ENCODE results near the gene TBC1D10A.

The TBC1D10A gene

GRCh38 chr22:30312053-30312452, 14.7 kb downstream of the TBC1D10A start:
- H3K4me3 ChIP-seq (ENCODE audit: low read depth in 1 of 5, low read length in 5 of 5) = no peak overlapping the region
- no peak overlapping the region for H3K9ac ChIP-seq (ENCODE audit: low read length in 5 of 5)
- H3K27ac ChIP-seq (ENCODE audit: low read depth, low read length) = peak overlapping the region; percentile 93
- H3K36me3 ChIP-seq (ENCODE audit: control insufficient read depth in 5 of 5, insufficient read depth in 5 of 5, low read length in 5 of 5) = peaks cover 0 to 11% (median 0%) of the 10 kb centered on the region in 5 donors
- peaks cover 34 to 92% (median 83%) of the 10 kb centered on the region in 5 donors for H3K4me1 ChIP-seq (ENCODE audit: control insufficient read depth in 5 of 5, insufficient read depth in 5 of 5, low read length in 5 of 5)
- no peaks in the 10 kb centered on the region for H3K27me3 ChIP-seq (ENCODE audit: control insufficient read depth in 5 of 5, insufficient read depth in 4 of 5, low read length in 5 of 5)
- no peaks in the 10 kb centered on the region for H3K9me3 ChIP-seq (ENCODE audit: control insufficient read depth in 5 of 5, low read length in 5 of 5)

GRCh38 chr22:30310881-30311771, 15.6 kb downstream of the TBC1D10A start:
- Histone ChIP-seq H3K27me3 (ENCODE audit: control insufficient read depth in 5 of 5, insufficient read depth in 4 of 5, low read length in 5 of 5) (no peaks in the 10 kb centered on the region), H3K36me3 (ENCODE audit: control insufficient read depth in 5 of 5, insufficient read depth in 5 of 5, low read length in 5 of 5) (peaks cover 0 to 7% (median 0%) of the 10 kb centered on the region in 5 donors), H3K9me3 (ENCODE audit: control insufficient read depth in 5 of 5, low read length in 5 of 5) (no peaks in the 10 kb centered on the region), H3K4me1 (ENCODE audit: control insufficient read depth in 5 of 5, insufficient read depth in 5 of 5, low read length in 5 of 5) (peaks cover 40 to 92% (median 86%) of the 10 kb centered on the region in 5 donors), H3K4me3 (ENCODE audit: low read depth in 1 of 5, low read length in 5 of 5) (peak overlapping the region; percentile 3 to 45 (median 11)), H3K9ac (ENCODE audit: low read length in 5 of 5) (peak overlapping the region in 4 of 5 donors; percentile 16 to 57 (median 54)), H3K27ac (ENCODE audit: low read depth, low read length) (peak overlapping the region; percentile 93)

GRCh38 chr22:30309951-30310741, 16.6 kb downstream of the TBC1D10A start:
- Histone ChIP-seq H3K27me3 (ENCODE audit: control insufficient read depth in 5 of 5, insufficient read depth in 4 of 5, low read length in 5 of 5) (no peaks in the 10 kb centered on the region), H3K4me3 (ENCODE audit: low read depth in 1 of 5, low read length in 5 of 5) (peak overlapping the region in 1 of 5 donors; percentile 45), H3K36me3 (ENCODE audit: control insufficient read depth in 5 of 5, insufficient read depth in 5 of 5, low read length in 5 of 5) (peaks cover 0 to 3% (median 0%) of the 10 kb centered on the region in 5 donors), H3K9me3 (ENCODE audit: control insufficient read depth in 5 of 5, low read length in 5 of 5) (no peaks in the 10 kb centered on the region), H3K4me1 (ENCODE audit: control insufficient read depth in 5 of 5, insufficient read depth in 5 of 5, low read length in 5 of 5) (peaks cover 48 to 93% (median 88%) of the 10 kb centered on the region in 5 donors), H3K27ac (ENCODE audit: low read depth, low read length) (peak overlapping the region; percentile 93), H3K9ac (ENCODE audit: low read length in 5 of 5) (peak overlapping the region in 3 of 5 donors; percentile 54 to 78 (median 57))

GRCh38 chr22:30308518-30309230, 18.1 kb downstream of the TBC1D10A start:
- Histone ChIP-seq H3K9ac (ENCODE audit: low read length in 5 of 5) (peak overlapping the region in 3 of 5 donors; percentile 1 to 26 (median 6)), H3K27ac (ENCODE audit: low read depth, low read length) (peak overlapping the region; percentile 93), H3K4me1 (ENCODE audit: control insufficient read depth in 5 of 5, insufficient read depth in 5 of 5, low read length in 5 of 5) (peaks cover 61 to 96% (median 95%) of the 10 kb centered on the region in 5 donors), H3K4me3 (ENCODE audit: low read depth in 1 of 5, low read length in 5 of 5) (peak overlapping the region in 1 of 5 donors; percentile 13), H3K9me3 (ENCODE audit: control insufficient read depth in 5 of 5, low read length in 5 of 5) (no peaks in the 10 kb centered on the region), H3K27me3 (ENCODE audit: control insufficient read depth in 5 of 5, insufficient read depth in 4 of 5, low read length in 5 of 5) (no peaks in the 10 kb centered on the region), H3K36me3 (ENCODE audit: control insufficient read depth in 5 of 5, insufficient read depth in 5 of 5, low read length in 5 of 5) (peaks cover 0 to 4% (median under 1%) of the 10 kb centered on the region in 5 donors)

- no peaks in the 10 kb centered on the region for H3K27me3 ChIP-seq (ENCODE audit: control insufficient read depth in 5 of 5, insufficient read depth in 4 of 5, low read length in 5 of 5)
- peaks cover 64 to 98% (median 97%) of the 10 kb centered on the region in 5 donors for H3K4me1 ChIP-seq (ENCODE audit: control insufficient read depth in 5 of 5, insufficient read depth in 5 of 5, low read length in 5 of 5)
- no peaks in the 10 kb centered on the region for H3K9me3 ChIP-seq (ENCODE audit: control insufficient read depth in 5 of 5, low read length in 5 of 5)
- H3K4me3 ChIP-seq (ENCODE audit: low read depth in 1 of 5, low read length in 5 of 5) = no peak overlapping the region
- peaks cover 0 to 10% (median 5%) of the 10 kb centered on the region in 5 donors for H3K36me3 ChIP-seq (ENCODE audit: control insufficient read depth in 5 of 5, insufficient read depth in 5 of 5, low read length in 5 of 5)
- H3K27ac ChIP-seq (ENCODE audit: low read depth, low read length) = peak overlapping the region; percentile 93
- peak overlapping the region in 1 of 5 donors; percentile 6 for H3K9ac ChIP-seq (ENCODE audit: low read length in 5 of 5)
These were observed 18.6 kb downstream of the TBC1D10A start for GRCh38 chr22:30308093-30308492.

GRCh38 chr22:30307041-30307574, 19.6 kb downstream of the TBC1D10A start:
- Histone ChIP-seq H3K9me3 (ENCODE audit: control insufficient read depth in 5 of 5, low read length in 5 of 5) (no peaks in the 10 kb centered on the region), H3K36me3 (ENCODE audit: control insufficient read depth in 5 of 5, insufficient read depth in 5 of 5, low read length in 5 of 5) (peaks cover 0 to 13% (median 8%) of the 10 kb centered on the region in 5 donors), H3K27me3 (ENCODE audit: control insufficient read depth in 5 of 5, insufficient read depth in 4 of 5, low read length in 5 of 5) (no peaks in the 10 kb centered on the region), H3K4me1 (ENCODE audit: control insufficient read depth in 5 of 5, insufficient read depth in 5 of 5, low read length in 5 of 5) (peaks cover 68 to 98% (median 97%) of the 10 kb centered on the region in 5 donors), H3K9ac (ENCODE audit: low read length in 5 of 5) (peak overlapping the region in 3 of 5 donors; percentile 11 to 54 (median 27)), H3K4me3 (ENCODE audit: low read depth in 1 of 5, low read length in 5 of 5) (no peak overlapping the region), H3K27ac (ENCODE audit: low read depth, low read length) (peak overlapping the region; percentile 93)

- Histone ChIP-seq H3K27ac (ENCODE audit: low read depth, low read length) (peak overlapping the region; percentile 93), H3K4me1 (ENCODE audit: control insufficient read depth in 5 of 5, insufficient read depth in 5 of 5, low read length in 5 of 5) (peaks cover 73 to 98% (median 97%) of the 10 kb centered on the region in 5 donors), H3K27me3 (ENCODE audit: control insufficient read depth in 5 of 5, insufficient read depth in 4 of 5, low read length in 5 of 5) (no peaks in the 10 kb centered on the region), H3K4me3 (ENCODE audit: low read depth in 1 of 5, low read length in 5 of 5) (no peak overlapping the region), H3K9ac (ENCODE audit: low read length in 5 of 5) (peak overlapping the region in 3 of 5 donors; percentile 11 to 54 (median 27)), H3K36me3 (ENCODE audit: control insufficient read depth in 5 of 5, insufficient read depth in 5 of 5, low read length in 5 of 5) (peaks cover 0 to 17% (median 8%) of the 10 kb centered on the region in 5 donors), H3K9me3 (ENCODE audit: control insufficient read depth in 5 of 5, low read length in 5 of 5) (no peaks in the 10 kb centered on the region)
These were observed 20.1 kb downstream of the TBC1D10A start for GRCh38 chr22:30306627-30307011.

- H3K9ac ChIP-seq (ENCODE audit: low read length in 5 of 5) = peak overlapping the region; percentile 43 to 78 (median 62)
- H3K9me3 ChIP-seq (ENCODE audit: control insufficient read depth in 5 of 5, low read length in 5 of 5) = no peaks in the 10 kb centered on the region
- H3K36me3 ChIP-seq (ENCODE audit: control insufficient read depth in 5 of 5, insufficient read depth in 5 of 5, low read length in 5 of 5) = peaks cover 0 to 23% (median 13%) of the 10 kb centered on the region in 5 donors
- peak overlapping the region; percentile 93 for H3K27ac ChIP-seq (ENCODE audit: low read depth, low read length)
- no peaks in the 10 kb centered on the region for H3K27me3 ChIP-seq (ENCODE audit: control insufficient read depth in 5 of 5, insufficient read depth in 4 of 5, low read length in 5 of 5)
- H3K4me1 ChIP-seq (ENCODE audit: control insufficient read depth in 5 of 5, insufficient read depth in 5 of 5, low read length in 5 of 5) = peaks cover 72 to 98% (median 97%) of the 10 kb centered on the region in 5 donors
- H3K4me3 ChIP-seq (ENCODE audit: low read depth in 1 of 5, low read length in 5 of 5) = peak overlapping the region; percentile 10 to 51 (median 25)
These were observed 20.7 kb downstream of the TBC1D10A start for GRCh38 chr22:30305906-30306626.

All from subcutaneous abdominal adipose tissue (tissue), 5 donors.